Thoracic aorta (tissue), 2 donors: ENCODE results near the gene STAT5B. TPM values are rescaled to one million over a fixed set of nuclear protein-coding genes. Genes with fewer than 3 reads are reported as not detected.

Source experiments
- ATAC-seq: fragments of 150-250 bp; one replicate; pipeline ENCODE4 v1.8.0; 2017; ENCODE audit warnings: low read depth; ENCODE audit not compliant: insufficient number of reproducible peaks, low FRiP score
- DNase-seq: peaks from one replicate; pipeline ENCODE4 v3.0.0-alpha.2; 2020; ENCODE audit warnings: low spot score
- H3K27ac ChIP-seq, 2 donors: fragments of 200-600 bp; sonication (generic); 1 replicate in 1 of 2; 2 replicates in 1 of 2; pipeline ENCODE4 v1.5.1; 2016; ENCODE audit warnings: mild to moderate bottlenecking in 2 of 2, moderate library complexity in 2 of 2
- H3K27me3 ChIP-seq: fragments of 200-600 bp; sonication (generic); replicated peaks from 2 replicates; pipeline ENCODE4 v1.6.0; 2016; ENCODE audit warnings: mild to moderate bottlenecking; ENCODE audit not compliant: insufficient read depth
- H3K36me3 ChIP-seq: fragments of 200-600 bp; sonication (generic); one replicate; pipeline ENCODE4 v1.5.1; 2016
- H3K4me1 ChIP-seq, 2 donors: fragments of 200-600 bp; sonication (generic); 1 replicate in 1 of 2; 2 replicates in 1 of 2; pipeline versions ENCODE4 v1.5.1 to v1.6.0; 2016; ENCODE audit warnings: low read depth in 2 of 2, mild to moderate bottlenecking in 1 of 2; ENCODE audit not compliant: control insufficient read depth in 1 of 2
- H3K4me3 ChIP-seq: fragments of 200-600 bp; sonication (generic); 2 replicates; pipeline ENCODE4 v1.5.1; 2016; ENCODE audit warnings: mild to moderate bottlenecking
- H3K9me3 ChIP-seq: fragments of 200-600 bp; sonication (generic); 2 replicates; pipeline ENCODE4 v1.5.1; 2016
- CTCF ChIP-seq: fragments of 200-600 bp; sonication (generic); IDR thresholded peaks from one replicate; pipeline ENCODE4 v1.5.1; 2019; ENCODE audit warnings: antibody characterized with exemption
- total RNA-seq, 2 donors: library from RNA; depleted of rRNA; stranded (reverse); fragments of >200 nt; gene quantifications; one replicate each; pipeline versions ENCODE4 v1.1.0 to v1.2.3, GENCODE V29; 2016

STAT5B gene
- total RNA-seq, 2 donors from 2014 or later = 95.2 to 117 TPM

DNA sequence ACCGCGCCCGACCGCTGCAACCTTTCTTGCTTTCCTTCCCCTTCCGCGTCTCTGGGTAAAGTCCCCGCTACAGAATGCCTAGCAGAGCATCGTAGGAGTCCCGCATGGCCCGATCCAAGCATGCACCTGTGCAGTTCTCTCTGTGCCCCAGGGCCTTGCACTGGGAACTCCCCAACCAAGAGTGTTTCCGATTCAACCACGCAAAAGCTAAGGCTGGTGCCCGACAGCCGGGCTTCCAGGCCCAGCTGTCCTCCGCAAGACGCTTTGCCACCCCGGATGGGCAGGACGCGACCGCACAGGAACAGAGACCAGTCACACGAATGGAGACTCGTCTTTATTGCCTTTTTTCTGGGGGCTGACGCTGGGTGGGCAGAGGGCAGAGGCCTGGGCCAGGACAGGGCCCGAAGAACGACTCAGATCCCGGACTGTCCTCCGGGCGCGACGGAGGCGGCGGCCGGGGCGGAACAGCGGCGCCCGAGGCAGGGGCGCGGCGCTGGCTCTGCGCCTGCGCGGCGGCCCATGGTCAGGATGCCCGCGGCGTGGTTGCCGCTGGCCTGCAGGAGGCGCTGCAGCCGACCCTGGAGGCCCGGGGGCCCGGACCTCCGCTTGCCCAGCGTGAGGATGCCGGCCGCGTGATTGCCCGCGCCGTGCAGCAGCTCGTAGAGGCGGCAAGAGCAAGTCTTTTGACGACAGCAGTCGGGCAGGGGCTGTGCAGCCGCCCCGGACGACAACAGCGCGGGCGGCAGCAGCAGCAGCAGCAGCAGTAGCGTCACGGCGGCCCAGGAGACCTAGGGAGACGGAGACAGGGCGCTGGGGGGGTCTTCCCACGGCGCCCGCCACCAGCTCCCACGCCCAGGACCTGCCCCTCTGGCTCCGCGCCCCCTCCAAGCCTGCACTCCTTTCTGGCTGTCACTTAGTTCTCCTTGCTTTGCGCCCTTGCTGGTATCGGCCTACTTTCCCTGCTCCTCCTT is 92.2 kb downstream of the STAT5B start:
- H3K36me3 ChIP-seq = no peaks in the 10 kb centered on the region
- peaks cover 12% of the 10 kb centered on the region for H3K27me3 ChIP-seq
- peak; percentile 27 for ATAC-seq
- peak overlapping the region; percentile 29 to 64 for H3K27ac ChIP-seq
- no peak for DNase-seq
- H3K9me3 ChIP-seq = no peaks in the 10 kb centered on the region
- peak overlapping the region; percentile 69 for H3K4me3 ChIP-seq
- peaks cover 13 to 30% of the 10 kb centered on the region in 2 donors for H3K4me1 ChIP-seq
- TF ChIP-seq CTCF = peak; percentile 75

GRCh38 chr17:42182927-42183734 is 93.1 kb downstream of the STAT5B start:
- TF ChIP-seq CTCF = no peak
- peaks cover 13 to 30% of the 10 kb centered on the region in 2 donors for H3K4me1 ChIP-seq
- H3K27me3 ChIP-seq = peaks cover 12% of the 10 kb centered on the region
- peak overlapping the region; percentile 69 for H3K4me3 ChIP-seq
- DNase-seq (no peak), ATAC-seq (no peak)
- H3K27ac ChIP-seq = peak overlapping the region; percentile 29 to 64
- H3K9me3 ChIP-seq = no peaks in the 10 kb centered on the region
- H3K36me3 ChIP-seq = no peaks in the 10 kb centered on the region

DNA sequence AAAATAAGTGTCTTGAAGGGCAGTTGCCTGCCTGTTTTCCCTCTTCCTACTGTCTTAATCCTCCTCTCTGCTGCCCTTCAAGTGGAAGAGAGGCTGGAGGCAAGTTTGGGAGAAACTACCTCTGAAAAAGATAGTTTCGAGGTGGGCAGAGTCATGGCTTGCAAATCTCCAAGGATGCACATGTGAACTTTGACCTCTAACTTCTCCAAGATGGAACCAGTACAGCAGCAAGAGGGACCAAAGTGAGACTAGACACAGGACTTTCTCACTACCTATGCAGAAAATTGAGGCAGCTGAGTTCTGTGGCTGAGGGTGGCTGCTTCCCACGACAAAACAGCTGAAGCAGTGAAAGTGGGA is 94.4 kb downstream of the STAT5B start:
- DNase-seq (no peak), ATAC-seq (no peak)
- H3K36me3 ChIP-seq = no peaks in the 10 kb centered on the region
- H3K27me3 ChIP-seq = peaks cover 12% of the 10 kb centered on the region
- H3K4me1 ChIP-seq = peaks cover 13 to 30% of the 10 kb centered on the region in 2 donors
- no peaks in the 10 kb centered on the region for H3K9me3 ChIP-seq
- TF ChIP-seq CTCF = no peak
- no peak overlapping the region for H3K4me3 ChIP-seq
- H3K27ac ChIP-seq = no peak overlapping the region

DNA sequence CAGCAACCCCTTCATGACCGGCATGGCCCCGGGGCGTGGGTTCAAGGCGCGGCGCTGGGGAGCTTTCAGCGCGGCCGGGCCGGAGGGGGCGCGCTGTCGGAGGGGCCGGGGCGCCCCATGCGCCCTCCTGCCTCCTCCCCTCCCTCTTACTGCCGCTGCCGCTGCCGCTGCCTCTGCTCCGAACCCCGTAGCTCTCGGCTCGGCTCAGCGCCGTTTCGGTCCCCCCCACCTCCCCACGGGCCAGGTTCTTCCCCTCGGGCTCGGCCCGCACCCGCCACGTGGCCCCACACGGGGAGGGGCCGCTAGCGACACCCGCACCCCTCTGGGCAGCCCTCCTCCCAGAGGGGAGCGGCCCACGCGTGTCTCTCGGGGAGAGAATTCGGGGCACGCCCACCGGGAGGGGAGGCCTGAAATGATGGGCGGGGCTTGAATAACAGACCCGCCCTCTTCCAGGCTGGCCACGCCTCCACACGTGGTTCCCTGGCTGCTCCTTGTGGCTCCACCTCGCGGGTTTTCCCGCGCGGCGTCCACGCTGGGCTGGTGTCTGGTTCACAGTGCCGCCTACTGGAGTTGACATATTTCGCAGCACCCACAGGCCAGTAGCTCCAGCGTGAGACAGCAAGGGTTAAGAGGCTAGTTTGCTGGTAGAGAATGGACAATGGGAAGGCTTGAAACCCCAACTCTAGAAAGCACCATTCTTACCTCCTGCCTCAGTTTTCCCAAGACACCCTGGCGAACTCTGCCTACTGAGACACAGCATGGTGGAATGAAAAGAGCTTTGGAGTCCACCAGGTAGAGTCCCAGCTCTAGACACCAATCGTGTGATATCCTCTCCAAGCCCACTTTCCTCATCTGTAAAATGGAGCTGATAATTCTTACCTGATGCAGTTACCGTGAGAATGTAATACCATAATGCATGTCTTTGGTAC is 95.0 kb downstream of the STAT5B start, which contains the start of gene KCNH4:
Gene KCNH4 (minus strand): TSS at position 221 of the 929 bp plus-strand sequence. CDS start 197 bp downstream, at position 24.
- peak within 1 kb of the TSS; percentile 61 for H3K4me3 ChIP-seq
- ATAC-seq (no peak), DNase-seq (peak; percentile 33)
- no peaks in the 10 kb centered on the region for H3K9me3 ChIP-seq
- H3K4me1 ChIP-seq = peaks cover 13 to 30% of the 10 kb centered on the region in 2 donors
- no peak within 1 kb of the TSS for H3K27ac ChIP-seq
- no peaks in the 10 kb centered on the region for H3K36me3 ChIP-seq
- peaks cover 12% of the 10 kb centered on the region for H3K27me3 ChIP-seq
- TF ChIP-seq CTCF = no peak
